MM.1S (cell line): Measurements from ENCODE around the gene ELFN1.

Experiments used
- DNase-seq: peaks from one replicate; pipeline ENCODE4 v3.0.0-alpha.2; 2015
- H2AFZ ChIP-seq: fragments of 300-600 bp; sonication (generic); 2 replicates; pipeline ENCODE4 v1.6.0; 2016; ENCODE audit warnings: antibody characterized with exemption, low read length
- H3F3A ChIP-seq: fragments of 300-600 bp; sonication (generic); 2 replicates; pipeline ENCODE4 v1.6.1; 2016; ENCODE audit warnings: mild to moderate bottlenecking, antibody characterized with exemption, low read length, moderate library complexity, mixed read lengths; ENCODE audit not compliant: insufficient read depth
- H3K27ac ChIP-seq: fragments of 300-600 bp; sonication (generic); 2 replicates; pipeline ENCODE4 v1.5.1; 2016; ENCODE audit warnings: mild to moderate bottlenecking, low read length
- H3K27me3 ChIP-seq: fragments of 300-600 bp; sonication (generic); replicated peaks from 2 replicates; pipeline ENCODE4 v1.6.0; 2016; ENCODE audit warnings: low read length; ENCODE audit not compliant: insufficient read depth
- H3K36me3 ChIP-seq: fragments of 300-600 bp; sonication (generic); replicated peaks from 2 replicates; pipeline ENCODE4 v1.6.1; 2016; ENCODE audit warnings: mild to moderate bottlenecking, low read length, mixed read lengths; ENCODE audit not compliant: insufficient read depth
- H3K4me1 ChIP-seq: fragments of 300-600 bp; sonication (generic); 2 replicates; pipeline ENCODE4 v1.6.1; 2016; ENCODE audit warnings: low read length, mixed read lengths
- H3K4me2 ChIP-seq: fragments of 300-600 bp; sonication (generic); 2 replicates; pipeline ENCODE4 v1.6.0; 2016; ENCODE audit warnings: low read depth, low read length
- H3K4me3 ChIP-seq: fragments of 300-600 bp; sonication (generic); 2 replicates; pipeline ENCODE4 v1.5.1; 2016; ENCODE audit warnings: low read length, mixed read lengths
- H3K79me2 ChIP-seq: fragments of 300-600 bp; sonication (generic); 2 replicates; pipeline ENCODE4 v1.6.1; 2016; ENCODE audit warnings: mixed run types, low read length, mixed read lengths
- H3K9ac ChIP-seq: fragments of 300-600 bp; sonication (generic); 2 replicates; pipeline ENCODE4 v1.6.1; 2016; ENCODE audit warnings: low read length, mixed read lengths
- H3K9me2 ChIP-seq: fragments of 300-600 bp; sonication (generic); replicated peaks from 2 replicates; pipeline ENCODE4 v1.6.1; 2016; ENCODE audit warnings: mild to moderate bottlenecking, low read length, mixed read lengths; ENCODE audit not compliant: insufficient read depth
- H3K9me3 ChIP-seq: fragments of 300-600 bp; sonication (generic); replicated peaks from 2 replicates; pipeline ENCODE4 v1.6.1; 2016; ENCODE audit warnings: mild to moderate bottlenecking, low read length, mixed read lengths; ENCODE audit not compliant: insufficient read depth
- H4K20me1 ChIP-seq: fragments of 300-600 bp; sonication (generic); 2 replicates; pipeline ENCODE4 v1.6.1; 2016; ENCODE audit warnings: mild to moderate bottlenecking, low read length, moderate library complexity, mixed read lengths; ENCODE audit not compliant: insufficient read depth
- CTCF ChIP-seq: fragments of 300-600 bp; sonication (generic); IDR thresholded peaks from 2 replicates; pipeline ENCODE4 v1.5.1; 2016; ENCODE audit warnings: antibody characterized with exemption, low read length, mixed read lengths
- EZH2 ChIP-seq: fragments of 300-600 bp; sonication (generic); optimal IDR thresholded peaks from 2 replicates; pipeline ENCODE3; 2017; ENCODE audit warnings: low read depth, mild to moderate bottlenecking, antibody characterized with exemption, low read length, mixed read lengths
- EZH2phosphoT487 ChIP-seq: fragments of 300-600 bp; sonication (generic); IDR thresholded peaks from 2 replicates; pipeline ENCODE4 v1.6.1; 2018; ENCODE audit warnings: antibody characterized with exemption, low read length

Gene ELFN1

GRCh38 chr7:1641173-1641572 is 28.9 kb upstream of the ELFN1 start:
- Histone ChIP-seq H3K27me3 (peaks cover 78% of the 10 kb centered on the region), H3K4me3 (no peak overlapping the region), H4K20me1 (no peaks in the 10 kb centered on the region), H3K9me3 (no peaks in the 10 kb centered on the region), H3K9me2 (no peaks in the 10 kb centered on the region), H3K4me1 (no peaks in the 10 kb centered on the region), H2AFZ (no peak overlapping the region), H3K36me3 (no peaks in the 10 kb centered on the region), H3K9ac (no peak overlapping the region), H3F3A (no peaks in the 10 kb centered on the region), H3K79me2 (no peaks in the 10 kb centered on the region), H3K4me2 (no peak overlapping the region), H3K27ac (no peak overlapping the region)
- TF ChIP-seq EZH2: no peak
- no peak for TF ChIP-seq EZH2phosphoT487
- no peak for TF ChIP-seq CTCF
- DNase-seq: no peak

- Histone ChIP-seq H3K4me3 (no peak overlapping the region), H2AFZ (no peak overlapping the region), H3K9ac (no peak overlapping the region), H3K4me2 (no peak overlapping the region), H3K27ac (no peak overlapping the region), H3K36me3 (no peaks in the 10 kb centered on the region), H3K27me3 (peaks cover 83% of the 10 kb centered on the region), H3K4me1 (no peaks in the 10 kb centered on the region), H4K20me1 (no peaks in the 10 kb centered on the region), H3F3A (no peaks in the 10 kb centered on the region), H3K79me2 (no peaks in the 10 kb centered on the region), H3K9me3 (no peaks in the 10 kb centered on the region), H3K9me2 (no peaks in the 10 kb centered on the region)
- TF ChIP-seq EZH2: no peak
- TF ChIP-seq EZH2phosphoT487: no peak
- no peak for TF ChIP-seq CTCF
- no peak for DNase-seq
Observed at GRCh38 chr7:1641661-1642260, 28.3 kb upstream of the ELFN1 start.

GRCh38 chr7:1642291-1642731 is 27.8 kb upstream of the ELFN1 start:
- H2AFZ ChIP-seq: no peak overlapping the region
- peaks cover 83% of the 10 kb centered on the region for H3K27me3 ChIP-seq
- H3K79me2 ChIP-seq: no peaks in the 10 kb centered on the region
- H3K4me1 ChIP-seq: no peaks in the 10 kb centered on the region
- H3K4me2 ChIP-seq: no peak overlapping the region
- H4K20me1 ChIP-seq: no peaks in the 10 kb centered on the region
- H3F3A ChIP-seq: no peaks in the 10 kb centered on the region
- TF ChIP-seq EZH2phosphoT487 (no peak), EZH2 (no peak), CTCF (no peak)
- H3K9me2 ChIP-seq: no peaks in the 10 kb centered on the region
- no peak overlapping the region for H3K27ac ChIP-seq
- no peak for DNase-seq
- no peaks in the 10 kb centered on the region for H3K9me3 ChIP-seq
- H3K4me3 ChIP-seq: no peak overlapping the region
- H3K36me3 ChIP-seq: no peaks in the 10 kb centered on the region
- H3K9ac ChIP-seq: no peak overlapping the region
